Gastroesophageal sphincter (tissue), 3 donors: Measurements from ENCODE around the gene HSD17B1.

Experiments used
- CTCF ChIP-seq, 4 experiments: fragments of 200-600 bp in 2 of 4; fragments of 450-650 bp in 2 of 4; sonication (generic) in 1 of 4; IDR thresholded peaks; one replicate each; pipeline ENCODE4 v1.5.1; 2017 to 2019; ENCODE audit warnings: antibody characterized with exemption in 4 of 4, mild to moderate bottlenecking in 2 of 4, moderate library complexity in 2 of 4
- EP300 ChIP-seq: sonication (generic); formaldehyde crosslinking; IDR thresholded peaks from one replicate; pipeline ENCODE4 v1.6.1; 2017; ENCODE audit warnings: antibody characterized with exemption, mild to moderate bottlenecking
- POLR2A ChIP-seq, 2 donors: fragments of 450-650 bp; IDR thresholded peaks; one replicate each; pipeline ENCODE4 v1.6.1; 2017; ENCODE audit warnings: antibody characterized with exemption in 2 of 2, mild to moderate bottlenecking in 2 of 2, moderate library complexity in 1 of 2
- POLR2AphosphoS5 ChIP-seq: sonication (generic); formaldehyde crosslinking; IDR thresholded peaks from one replicate; pipeline ENCODE4 v1.6.1; 2017; ENCODE audit warnings: antibody characterized with exemption

- TF ChIP-seq POLR2AphosphoS5 (no peak), POLR2A (IDR thresholded peaks at IDR 0.05) (no peak), CTCF (IDR thresholded peaks at IDR 0.05) (no peak), EP300 (no peak)
Measured at GRCh38 chr17:42581744-42582270, 29.1 kb downstream of the HSD17B1 start.
